Heart right ventricle (tissue), 16 donors: ENCODE results near the gene KIF9. TPM values are rescaled to one million over a fixed set of nuclear protein-coding genes. Genes with fewer than 3 reads are reported as not detected.
"Not testable (repeated sequence)": the region's sequence is repeated elsewhere in the genome, so short reads cannot be mapped to it uniquely, and the experiment has no call there.

Source experiments
- ATAC-seq, 8 donors: fragments of 200-7000 bp; cut with Tn5 transposase; one replicate each; pipeline ENCODE4 v1.9.1; 2020; ENCODE audit warnings: mild to moderate bottlenecking in 8 of 8, moderate library complexity in 8 of 8, moderate number of reproducible peaks in 1 of 8
- DNase-seq, 2 donors: peaks; one replicate each; pipeline ENCODE4 v3.0.0-alpha.2; 2020
- H3K27ac ChIP-seq, 10 donors: fragments of 200-600 bp; sonication (generic) in 2 of 10; one replicate each; pipeline versions ENCODE4 v1.5.0 to v1.8.0; 2020 to 2022; ENCODE audit warnings: mild to moderate bottlenecking in 3 of 10
- H3K27me3 ChIP-seq, 7 donors: fragments of 200-600 bp; one replicate each; pipeline ENCODE4 v1.8.0; 2021 to 2022; ENCODE audit warnings: mild to moderate bottlenecking in 2 of 7
- H3K36me3 ChIP-seq, 9 donors: fragments of 200-600 bp; sonication (generic) in 1 of 9; one replicate each; pipeline versions ENCODE4 v1.5.0 to v1.8.0; 2020 to 2022; ENCODE audit warnings: mild to moderate bottlenecking in 2 of 9
- H3K4me1 ChIP-seq, 9 donors: fragments of 200-600 bp; sonication (generic) in 1 of 9; one replicate each; pipeline versions ENCODE4 v1.5.0 to v1.8.0; 2020 to 2022; ENCODE audit warnings: mild to moderate bottlenecking in 4 of 9
- H3K4me3 ChIP-seq, 10 donors: fragments of 200-600 bp; sonication (generic) in 2 of 10; one replicate each; pipeline versions ENCODE4 v1.5.0 to v1.8.0; 2020 to 2022; ENCODE audit warnings: mild to moderate bottlenecking in 7 of 10, moderate library complexity in 2 of 10
- H3K9me3 ChIP-seq, 11 donors: fragments of 200-600 bp in 10 of 11; sonication (generic) in 2 of 11; one replicate each; pipeline versions ENCODE4 v1.5.0 to v1.8.0; 2013 to 2022; ENCODE audit warnings: mild to moderate bottlenecking in 2 of 11, control low read depth in 1 of 11, moderate library complexity in 1 of 11
- WGBS, 2 donors: extraction: QIAGEN DNeasy Blood & Tissue Kit; methylation state at CpG; one replicate each; pipeline ENCODE4 v1.1.7; 2013; ENCODE audit warnings: inconsistent platforms in 1 of 2; 5-methylcytosine and 5-hydroxymethylcytosine counted together
- intact Hi-C, 10 donors: fragments of 100-400 bp; cut with DNase I; formaldehyde crosslinking; loops; one replicate each; pipeline versions ENCODE4 v1.11.1 to v1.14.2; 2022
- polyA plus RNA-seq, 2 donors: library from polyadenylated mRNA; stranded (reverse); fragments of 200-250 nt; gene quantifications; one replicate each; pipeline ENCODE4 v1.2.3, GENCODE V29; 2013
- total RNA-seq, 10 donors: library from RNA; stranded (reverse); fragmentation: NEBNext Ultra II Directional in 3 of 10; extraction: Animal tissue kit (Norgen Biotek cat#: 25700) in 3 of 10; gene quantifications; one replicate each; pipeline versions ENCODE4 v1.2.1 to v1.2.4, GENCODE V29; 2021 to 2023
- TF ChIP-seq, protein P1 (sequence below), 9 donors: fragments of 200-600 bp; sonication (generic) in 2 of 9; IDR thresholded peaks; one replicate each; pipeline versions ENCODE4 v1.5.0 to v1.8.0; 2021 to 2022; ENCODE audit warnings: antibody characterized with exemption in 9 of 9, mild to moderate bottlenecking in 5 of 9, moderate library complexity in 1 of 9
- donor health status: Arrhythmogenic right ventricular cardiomyopathy.
- donor health status: ischemic (EF 13 %, LVEDD 7.1; RV severe dilation, severe dysfunction).
- donor health status: healthy with polysubstance abuse.
- donor health status: DM: no; HTN: yes; CAD: no.
- donor health status: DM: no; HTN: no; CAD: no.
- donor health status: ischemic (EF 25% LVEDD 6.9; RV normal size, moderate dysfunction).
- donor health status: ischemic (EF 25% LVEDD 5.7; RV mildly dilated, moderate dysfunction).
- donor health status: healthy.
- donor health status: DM: yes; HTN: yes; CAD: no.
- donor health status: Ischemic cardiomyopathy.
- donor health status: ischemic (EF 35%, LVEDD 5.7; RV mildly dilated, moderate dysfunction).
- donor health status: nonischemic (EF 11% LVEDD 7.7; RV severe dilation, severe dysfunction).
- donor health status: DM: yes; HTN: yes; CAD: no.
- donor health status: PGD.
- donor health status: ischemic (EF 29% LVEDD 5.4; RV normal size, mild dysfunction).
- donor health status: nonischemic (EF 23%, LVEDD 6.1; RV moderate dilation, normal function).

The KIF9 gene
- total and polyA plus RNA-seq, 12 donors, result 4.2 to 16.6 (median 8.5) TPM

DNA sequence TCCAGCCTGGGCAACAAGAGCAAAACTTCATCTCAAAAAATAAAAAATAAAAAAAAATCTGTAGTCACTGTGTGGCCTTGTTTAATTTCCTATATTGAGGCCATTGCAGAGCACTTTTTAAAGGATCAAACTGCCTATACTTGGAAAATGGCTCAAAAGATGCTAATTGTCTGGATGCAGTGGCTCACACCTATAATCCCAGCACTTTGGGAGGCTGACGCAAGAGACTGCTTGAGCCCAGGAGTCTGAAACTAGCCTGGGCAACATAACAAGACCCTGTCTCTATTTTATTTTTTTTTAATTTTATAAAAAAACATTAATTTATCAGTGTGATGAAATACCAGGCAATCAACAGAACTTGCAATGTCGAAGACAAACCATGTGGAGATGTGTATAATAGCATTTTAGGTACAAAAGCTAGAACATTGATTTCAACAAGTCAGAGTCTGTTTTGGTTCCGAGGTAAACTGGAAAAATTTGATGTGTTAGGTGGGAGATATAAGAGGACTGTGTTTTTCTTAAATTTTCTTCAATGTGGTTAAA is 71.7 kb downstream of the KIF9 start:
- WGBS, 2 donors, result 88 to 97% methylated on average over 3 of the region's 3 CpGs
- Histone ChIP-seq H3K36me3 (peaks cover 0 to 4% (median 0%) of the 10 kb centered on the region in 9 donors), H3K4me3 (no peak overlapping the region), H3K4me1 (peaks cover 0 to 6% (median 0%) of the 10 kb centered on the region in 9 donors), H3K27me3 (no peaks in the 10 kb centered on the region), H3K27ac (no peak overlapping the region), H3K9me3 (no peaks in the 10 kb centered on the region)
- intact Hi-C loops, result no loop called here
- ATAC-seq (no peak), DNase-seq (no peak)
- TF ChIP-seq, protein P1, sequence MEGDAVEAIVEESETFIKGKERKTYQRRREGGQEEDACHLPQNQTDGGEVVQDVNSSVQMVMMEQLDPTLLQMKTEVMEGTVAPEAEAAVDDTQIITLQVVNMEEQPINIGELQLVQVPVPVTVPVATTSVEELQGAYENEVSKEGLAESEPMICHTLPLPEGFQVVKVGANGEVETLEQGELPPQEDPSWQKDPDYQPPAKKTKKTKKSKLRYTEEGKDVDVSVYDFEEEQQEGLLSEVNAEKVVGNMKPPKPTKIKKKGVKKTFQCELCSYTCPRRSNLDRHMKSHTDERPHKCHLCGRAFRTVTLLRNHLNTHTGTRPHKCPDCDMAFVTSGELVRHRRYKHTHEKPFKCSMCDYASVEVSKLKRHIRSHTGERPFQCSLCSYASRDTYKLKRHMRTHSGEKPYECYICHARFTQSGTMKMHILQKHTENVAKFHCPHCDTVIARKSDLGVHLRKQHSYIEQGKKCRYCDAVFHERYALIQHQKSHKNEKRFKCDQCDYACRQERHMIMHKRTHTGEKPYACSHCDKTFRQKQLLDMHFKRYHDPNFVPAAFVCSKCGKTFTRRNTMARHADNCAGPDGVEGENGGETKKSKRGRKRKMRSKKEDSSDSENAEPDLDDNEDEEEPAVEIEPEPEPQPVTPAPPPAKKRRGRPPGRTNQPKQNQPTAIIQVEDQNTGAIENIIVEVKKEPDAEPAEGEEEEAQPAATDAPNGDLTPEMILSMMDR (IDR thresholded peaks at IDR 0.05), result no peak

DNA sequence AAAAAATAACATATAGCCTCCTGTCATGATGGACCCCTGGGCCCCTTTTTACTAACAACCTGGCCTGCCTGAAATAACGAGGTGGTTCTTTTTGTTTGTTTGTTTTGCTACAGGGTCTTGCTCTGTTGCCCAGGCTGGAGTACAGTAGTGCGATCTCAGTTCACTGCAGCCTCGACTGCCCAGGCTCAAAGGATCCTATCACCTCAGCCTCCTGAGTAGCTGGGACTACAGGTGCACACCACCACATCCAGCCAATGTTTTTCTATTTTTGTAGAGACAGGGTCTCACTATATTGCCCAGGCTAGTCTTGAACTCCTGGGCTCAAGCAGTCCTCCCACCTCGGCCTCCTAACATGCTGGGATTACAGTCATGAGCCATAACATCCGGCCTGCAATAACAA is 76.6 kb downstream of the KIF9 start:
- H3K4me3 ChIP-seq, intact Hi-C loops, H3K9me3 ChIP-seq, H3K27ac ChIP-seq, DNase-seq, H3K4me1 ChIP-seq, ATAC-seq, H3K27me3 ChIP-seq, H3K36me3 ChIP-seq: not testable (repeated sequence)
- 94 to 97% methylated on average over 5 of the region's 5 CpGs for WGBS, 2 donors

DNA sequence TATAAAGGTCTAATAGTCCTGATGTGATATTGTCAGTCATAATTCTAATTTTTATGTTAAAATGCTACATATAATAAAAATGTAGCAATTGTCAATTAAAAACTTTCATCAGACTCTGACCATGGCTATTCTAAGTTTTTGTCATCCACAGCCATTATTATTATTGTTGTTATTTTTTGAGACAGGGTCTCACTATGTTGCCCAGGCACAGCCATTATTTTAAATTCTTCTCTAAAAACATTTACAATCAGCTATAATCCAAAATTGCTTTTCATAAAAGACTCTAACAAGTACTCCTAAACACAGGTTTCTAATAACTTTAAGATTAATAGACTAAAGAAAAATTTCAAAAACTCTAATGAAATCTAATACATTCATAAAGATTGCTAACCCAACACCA is 77.7 kb downstream of the KIF9 start:
- TF ChIP-seq, protein P1 (IDR thresholded peaks at IDR 0.05), result no peak
- DNase-seq, result no peak
- no peaks in the 10 kb centered on the region for H3K4me1 ChIP-seq

DNA sequence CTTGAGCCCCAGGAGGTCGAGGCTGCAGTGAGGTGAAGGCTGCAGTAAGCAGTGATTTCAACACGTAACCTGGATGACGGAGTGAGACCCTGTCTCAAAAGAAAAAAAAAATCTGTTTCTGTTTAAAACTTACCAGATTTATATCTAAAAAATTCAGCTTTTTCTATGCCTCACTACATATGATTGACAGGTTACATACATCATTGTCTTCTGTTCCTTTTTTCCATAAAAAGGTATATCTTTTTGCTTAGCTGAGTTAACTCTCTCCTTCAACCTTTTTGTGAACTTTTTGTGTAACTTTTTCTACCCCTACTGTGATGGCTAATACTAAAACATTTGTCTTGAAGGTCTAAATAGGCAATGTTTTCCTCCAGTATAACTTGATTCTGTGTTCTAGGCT is 80.1 kb downstream of the KIF9 start:
- H3K4me3 ChIP-seq, result no peak overlapping the region
- DNase-seq, result no peak
- H3K27me3 ChIP-seq, result no peaks in the 10 kb centered on the region
- H3K9me3 ChIP-seq, result no peaks in the 10 kb centered on the region
- WGBS, 2 donors, result 92 to 98% methylated on average over 3 of the region's 3 CpGs
- TF ChIP-seq, protein P1 (IDR thresholded peaks at IDR 0.05), result no peak
- H3K4me1 ChIP-seq, result no peaks in the 10 kb centered on the region
- no peak overlapping the region for H3K27ac ChIP-seq
- intact Hi-C loops, result no loop called here
- ATAC-seq, result no peak
- H3K36me3 ChIP-seq, result peaks cover 0 to 4% (median 0%) of the 10 kb centered on the region in 9 donors

More for the DNA sequence above, 77.7 kb downstream of the KIF9 start:
- no peak for ATAC-seq
- intact Hi-C loops, result no loop called here
- Histone ChIP-seq H3K27me3 (no peaks in the 10 kb centered on the region), H3K27ac (no peak overlapping the region), H3K9me3 (no peaks in the 10 kb centered on the region), H3K4me3 (no peak overlapping the region), H3K36me3 (peaks cover 0 to 4% (median 0%) of the 10 kb centered on the region in 9 donors)

DNA sequence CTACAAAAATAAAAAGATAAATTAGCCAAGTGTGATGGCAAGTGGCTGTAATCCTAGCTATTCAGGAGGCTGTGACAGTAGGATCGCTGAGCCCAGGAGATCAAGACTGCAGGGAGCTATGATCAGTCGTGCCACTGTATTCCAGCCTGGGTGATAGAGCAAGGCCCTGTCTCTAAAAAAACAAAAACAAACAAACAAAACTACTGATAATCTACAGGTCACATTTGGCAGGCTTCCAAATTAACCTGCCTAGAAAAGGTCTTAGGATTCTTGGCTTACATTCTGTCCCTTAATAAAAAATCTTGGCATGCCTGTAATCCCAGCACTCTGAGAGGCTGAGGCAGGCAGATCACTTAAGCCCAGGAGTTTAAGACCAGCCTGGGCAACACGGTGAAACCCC is 85.3 kb downstream of the KIF9 start:
- DNase-seq, result no peak
- intact Hi-C loops, result no loop called here
- H3K27ac ChIP-seq, result no peak overlapping the region
- H3K9me3 ChIP-seq, result no peaks in the 10 kb centered on the region
- no peak overlapping the region for H3K4me3 ChIP-seq
- ATAC-seq, result no peak
- TF ChIP-seq, protein P1 (IDR thresholded peaks at IDR 0.05), result no peak
- H3K4me1 ChIP-seq, result peaks cover 0 to 2% (median 0%) of the 10 kb centered on the region in 9 donors
- H3K36me3 ChIP-seq, result no peaks in the 10 kb centered on the region
- 78% methylated on average over 3 of the region's 3 CpGs for WGBS, 2 donors
- no peaks in the 10 kb centered on the region for H3K27me3 ChIP-seq
